ENCODE data around the gene MIOX. TPM values are rescaled to one million over a fixed set of nuclear protein-coding genes. Genes with fewer than 3 reads are reported as not detected.

MIOX gene
- total RNA-seq, 1 experiment from 2014 or later, result 1.4 TPM

DNA sequence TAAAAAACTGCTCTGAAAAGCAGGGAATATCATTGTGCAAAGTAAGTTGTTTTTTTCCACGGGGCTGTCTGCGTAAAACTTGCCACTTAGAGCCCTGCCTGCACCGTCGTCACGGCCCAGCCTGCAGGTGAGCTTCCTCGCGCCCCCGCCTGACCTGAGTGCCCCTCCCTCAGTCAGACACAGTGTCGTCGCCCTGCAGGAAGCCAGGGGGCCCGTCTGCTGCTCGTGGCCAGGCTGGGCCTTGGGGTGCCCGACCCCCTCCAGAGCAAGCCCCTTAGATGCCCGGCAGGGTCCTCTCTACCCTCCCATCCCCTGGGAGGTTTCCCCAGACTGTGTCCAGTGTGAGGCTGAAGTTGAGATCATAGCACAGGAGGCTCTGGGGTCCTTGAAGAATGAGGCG lies 43.5 kb upstream of the MIOX start:
- H3K18ac ChIP-seq (ENCODE audit: insufficient read length, low read depth, low read length), result no peak overlapping the region
- H3K9me3 ChIP-seq (ENCODE audit: control insufficient read depth, low read depth, low read length), result no peaks in the 10 kb centered on the region
- H3K23me2 ChIP-seq (ENCODE audit: insufficient read length, low read depth, low read length, poor library complexity, severe bottlenecking), result no peaks in the 10 kb centered on the region
- Mint-ChIP-seq H3K9me3 (no peaks in the 10 kb centered on the region), H3K4me3 (no peak overlapping the region), H3K27ac (peak overlapping the region in 1 of 3 experiments; percentile 89; a peak in 2 of 7 replicates), H3K4me1 (peaks cover 3 to 11% of the 10 kb centered on the region in 2 experiments; a peak in 3 of 4 replicates), H3K36me3 (ENCODE audit: insufficient read depth in 1 of 3, low read depth in 3 of 3) (peaks cover 0 to 53% (median 23%) of the 10 kb centered on the region in 3 experiments; a peak in 6 of 7 replicates), H3K27me3 (ENCODE audit: low read depth) (no peaks in the 10 kb centered on the region)
- no peak overlapping the region for H4K91ac ChIP-seq (ENCODE audit: insufficient read length, low read depth, low read length)
- H2BK20ac ChIP-seq (ENCODE audit: low read depth, low read length, poor library complexity, severe bottlenecking), result no peak overlapping the region
- no peak overlapping the region for H3K4ac ChIP-seq (ENCODE audit: low read depth, low read length)
- H2AK5ac ChIP-seq (ENCODE audit: insufficient read length, low read length), result no peak overlapping the region
- H3K56ac ChIP-seq (ENCODE audit: insufficient read length, low read depth, low read length), result no peak overlapping the region
- H2BK5ac ChIP-seq (ENCODE audit: insufficient read length, low read length), result no peak overlapping the region
- no peak overlapping the region for H4K8ac ChIP-seq (replicated peaks; ENCODE audit: insufficient read length, low read depth, low read length)
- H3T11ph ChIP-seq (ENCODE audit: low read length), result no peak overlapping the region
- no peak overlapping the region for H3K9ac ChIP-seq (ENCODE audit: extremely low read depth, insufficient read length, low read length)
- no peak overlapping the region for H3K23ac ChIP-seq (ENCODE audit: insufficient read length, low read depth, low read length)
- H2BK120ac ChIP-seq (ENCODE audit: low read depth, low read length, poor library complexity, severe bottlenecking), result no peak overlapping the region
- no peak overlapping the region for H3K14ac ChIP-seq (ENCODE audit: insufficient read depth, low read length)
- no peak overlapping the region for H2BK12ac ChIP-seq (ENCODE audit: insufficient read length, low read depth, low read length)
- no peaks in the 10 kb centered on the region for H3K79me2 ChIP-seq (ENCODE audit: insufficient read depth, low read length)
- no peaks in the 10 kb centered on the region for H3K4me1 ChIP-seq (ENCODE audit: insufficient read depth, low read length)
- no peaks in the 10 kb centered on the region for H4K20me1 ChIP-seq (ENCODE audit: control insufficient read depth, insufficient read depth, insufficient read length)
- no peak overlapping the region for H2BK15ac ChIP-seq (ENCODE audit: low read depth, low read length)
- H3K27me3 ChIP-seq (ENCODE audit: insufficient read depth, low read length), result no peaks in the 10 kb centered on the region
- no peaks in the 10 kb centered on the region for H3K79me1 ChIP-seq (ENCODE audit: insufficient read depth, low read depth, low read length, poor library complexity, severe bottlenecking)
- no peak overlapping the region for H3K4me2 ChIP-seq (ENCODE audit: insufficient read depth, insufficient read length, low read length)
- H2AFZ ChIP-seq (ENCODE audit: low read length), result no peak overlapping the region
- TF ChIP-seq, protein P1, sequence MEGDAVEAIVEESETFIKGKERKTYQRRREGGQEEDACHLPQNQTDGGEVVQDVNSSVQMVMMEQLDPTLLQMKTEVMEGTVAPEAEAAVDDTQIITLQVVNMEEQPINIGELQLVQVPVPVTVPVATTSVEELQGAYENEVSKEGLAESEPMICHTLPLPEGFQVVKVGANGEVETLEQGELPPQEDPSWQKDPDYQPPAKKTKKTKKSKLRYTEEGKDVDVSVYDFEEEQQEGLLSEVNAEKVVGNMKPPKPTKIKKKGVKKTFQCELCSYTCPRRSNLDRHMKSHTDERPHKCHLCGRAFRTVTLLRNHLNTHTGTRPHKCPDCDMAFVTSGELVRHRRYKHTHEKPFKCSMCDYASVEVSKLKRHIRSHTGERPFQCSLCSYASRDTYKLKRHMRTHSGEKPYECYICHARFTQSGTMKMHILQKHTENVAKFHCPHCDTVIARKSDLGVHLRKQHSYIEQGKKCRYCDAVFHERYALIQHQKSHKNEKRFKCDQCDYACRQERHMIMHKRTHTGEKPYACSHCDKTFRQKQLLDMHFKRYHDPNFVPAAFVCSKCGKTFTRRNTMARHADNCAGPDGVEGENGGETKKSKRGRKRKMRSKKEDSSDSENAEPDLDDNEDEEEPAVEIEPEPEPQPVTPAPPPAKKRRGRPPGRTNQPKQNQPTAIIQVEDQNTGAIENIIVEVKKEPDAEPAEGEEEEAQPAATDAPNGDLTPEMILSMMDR (conservative IDR thresholded peaks at IDR 0.05), result no peak
- DNase-seq, result no peak
- no CpG with 5 or more reads among the region's 15 CpGs for WGBS (ENCODE audit: extremely low coverage, insufficient read length, low lambda C conversion rate)
- H4K5ac ChIP-seq (ENCODE audit: insufficient read length, low read depth, low read length), result no peak overlapping the region
- no peak overlapping the region for H3K27ac ChIP-seq (ENCODE audit: insufficient read length, low read depth, low read length)

Data from H9 (cell line).